Measurements from ENCODE around the gene SLCO1A2.
"Not testable (repeated sequence)": the region's sequence is repeated elsewhere in the genome, so short reads cannot be mapped to it uniquely, and the experiment has no call there.

The SLCO1A2 gene

DNA sequence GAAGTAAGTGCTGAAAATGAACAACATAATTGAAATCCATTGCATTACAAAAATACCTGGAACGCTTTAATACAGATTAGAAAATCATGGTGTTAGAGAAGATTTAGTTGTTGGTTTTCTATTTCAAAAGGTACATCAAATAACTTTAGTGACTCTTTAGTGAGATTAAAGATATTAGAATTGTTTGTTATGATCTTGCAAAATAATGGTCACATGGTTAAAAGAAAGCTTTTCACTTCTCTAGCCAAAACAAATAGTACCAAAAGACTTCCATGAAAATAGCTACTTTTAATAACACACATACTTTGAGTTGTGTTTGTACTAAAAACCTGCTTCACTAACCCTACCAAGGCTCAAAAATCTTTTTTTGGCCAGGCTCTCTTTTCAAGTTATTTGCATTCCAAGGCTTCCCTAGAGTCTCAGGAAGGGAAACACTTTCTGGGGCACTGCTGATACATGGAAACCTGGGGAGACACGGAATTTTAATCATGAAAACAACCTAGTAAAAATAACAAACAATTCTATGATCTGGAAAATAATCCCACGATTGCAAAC is at the start of gene SLCO1A2:
Gene SLCO1A2 (minus strand): TSS at position 147 of the 555 bp plus-strand sequence. CDS start 270 bp downstream, outside the sequence.
- DNase-seq (ENCODE audit: low spot score), result no peak

DNA sequence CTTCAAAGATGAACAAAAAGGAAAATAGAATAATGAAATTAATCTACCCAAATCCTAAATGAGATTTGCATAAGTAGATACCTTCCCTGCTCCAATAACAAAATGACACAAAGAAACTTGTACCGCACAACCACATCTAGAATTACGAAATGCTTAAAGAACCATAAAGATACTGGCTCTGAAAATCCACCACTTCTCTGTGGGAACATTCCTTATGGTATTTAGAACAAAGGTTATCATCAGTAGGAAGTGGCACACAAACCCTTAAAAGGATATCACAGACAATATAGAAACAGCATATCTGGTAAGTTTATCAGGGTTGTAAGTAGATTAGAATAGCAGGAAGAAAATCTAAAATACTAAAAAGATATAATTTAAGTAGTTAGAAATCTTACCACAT is 49.5 kb upstream of the SLCO1A2 start:
- no peak for DNase-seq (ENCODE audit: low spot score)

- not testable (repeated sequence) for DNase-seq (ENCODE audit: low spot score)
Measured at GRCh38 chr12:21381320-21381719, 46.6 kb upstream of the SLCO1A2 start.

- no peak for DNase-seq (ENCODE audit: low spot score)
Measured at GRCh38 chr12:21379218-21379617, 44.5 kb upstream of the SLCO1A2 start.

DNA sequence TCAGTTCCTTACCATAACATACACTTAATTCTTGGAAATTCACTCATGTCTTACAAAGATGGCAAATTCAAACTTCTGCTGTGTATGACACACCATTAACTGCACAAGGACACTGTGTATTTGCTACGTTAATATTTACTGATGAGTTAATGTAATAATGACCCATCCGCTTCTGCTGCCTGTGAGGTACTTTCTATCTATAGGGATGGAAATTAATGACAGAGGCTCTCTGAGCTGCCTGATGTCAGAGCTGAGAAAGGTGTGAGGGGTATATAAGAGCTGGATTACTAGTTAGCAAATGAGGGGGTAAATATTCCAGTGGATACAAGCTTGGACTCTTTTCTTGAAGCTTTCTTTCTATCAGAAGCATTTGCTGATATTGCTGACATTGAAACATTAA is 37.9 kb upstream of the SLCO1A2 start, which contains the start of gene IAPP:
Gene IAPP (plus strand): TSS at position 301 of the 400 bp plus-strand sequence. CDS start 450 bp downstream, outside the sequence.
- no peak for DNase-seq (ENCODE audit: low spot score)

DNA sequence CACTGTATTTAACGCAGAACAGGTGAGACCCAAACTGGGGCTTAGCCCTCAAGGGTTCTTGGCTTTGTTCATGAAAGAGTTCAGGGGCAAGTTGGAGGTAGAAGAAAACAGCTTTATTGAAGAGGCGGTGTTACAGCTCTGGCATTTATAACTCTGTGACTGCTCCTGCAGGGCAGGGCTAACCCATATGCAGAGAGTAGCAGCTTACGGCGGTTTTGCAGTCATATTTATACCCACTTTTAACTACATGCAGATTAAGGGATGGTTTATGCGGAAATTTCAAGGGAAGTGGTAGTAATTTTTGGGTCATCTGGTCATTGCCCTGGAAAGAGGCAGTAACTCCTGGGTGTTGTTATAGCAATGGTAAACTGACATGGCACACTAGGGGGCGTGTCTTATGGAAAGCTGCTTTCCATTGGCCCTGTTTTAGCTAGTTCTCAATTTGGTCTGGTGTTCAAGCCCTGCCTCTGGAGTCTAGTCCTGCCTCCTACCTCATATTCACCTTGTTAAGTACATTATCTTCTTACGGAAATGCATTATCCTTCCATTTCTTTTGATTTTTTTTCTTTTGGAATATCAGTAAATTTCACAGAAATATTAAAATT is 36.2 kb upstream of the SLCO1A2 start:
- DNase-seq (ENCODE audit: low spot score), result no peak

DNA sequence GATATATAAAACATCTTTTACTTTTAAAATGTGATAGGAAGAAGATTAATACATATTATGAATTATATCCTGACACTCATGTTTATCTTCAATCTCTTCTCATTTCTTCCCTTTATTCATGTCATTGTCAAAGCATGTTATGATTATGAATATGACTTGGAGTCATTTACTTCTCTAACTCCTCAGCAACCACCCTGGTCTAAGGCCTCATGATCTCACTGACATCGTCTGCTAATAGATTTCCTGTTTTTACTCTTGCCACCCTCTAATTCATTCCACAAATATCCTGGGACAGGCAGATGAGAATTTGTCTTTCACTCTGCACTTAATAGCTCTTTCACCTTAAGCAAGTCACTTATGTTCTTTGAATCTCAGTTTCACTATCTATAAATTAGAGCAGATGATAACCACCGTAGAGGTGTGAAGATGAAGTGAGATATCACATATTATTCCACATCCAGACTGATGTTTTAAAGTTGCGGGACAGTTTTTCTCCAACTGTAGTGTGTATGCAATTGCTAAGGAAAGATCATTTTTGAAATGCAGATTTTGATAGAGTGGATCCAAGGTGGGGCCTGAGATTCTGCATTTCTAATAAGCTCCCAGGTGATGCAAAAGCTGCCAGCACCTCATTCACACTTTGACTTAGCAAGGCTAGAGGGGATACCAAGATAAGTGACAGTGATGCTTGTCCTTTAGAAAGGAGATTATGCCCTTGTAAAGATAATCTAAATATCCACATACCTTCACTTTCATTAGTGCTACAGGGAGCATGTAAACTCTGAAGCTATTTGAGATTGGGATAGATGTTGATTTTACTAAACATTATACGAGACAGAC is 34.6 kb upstream of the SLCO1A2 start:
- no peak for DNase-seq (ENCODE audit: low spot score)

DNA sequence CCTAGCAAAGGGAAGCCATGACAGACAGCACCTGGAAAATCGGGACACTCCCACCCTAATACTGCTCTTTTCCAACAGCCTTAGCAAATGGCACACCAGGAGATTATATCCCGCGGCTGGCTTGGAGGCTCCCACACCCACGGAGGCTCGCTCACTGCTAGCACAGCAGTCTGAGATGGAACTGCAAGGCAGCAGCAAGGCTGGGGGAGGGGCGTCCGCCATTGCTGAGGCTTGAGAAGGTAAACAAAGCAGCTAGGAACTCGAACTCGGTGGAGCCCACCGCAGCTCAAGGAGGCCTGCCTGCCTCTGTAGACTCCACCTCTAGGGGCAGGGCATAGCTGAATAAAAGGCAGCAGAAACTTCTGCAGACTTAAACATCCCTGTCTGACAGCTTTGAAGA is 25.9 kb upstream of the SLCO1A2 start:
- not testable (repeated sequence) for DNase-seq (ENCODE audit: low spot score)

GRCh38 chr12:21354641-21355040 is 19.9 kb upstream of the SLCO1A2 start:
- DNase-seq (ENCODE audit: low spot score), result no peak

- DNase-seq (ENCODE audit: low spot score), result no peak
Measured at GRCh38 chr12:21353948-21354347, 19.2 kb upstream of the SLCO1A2 start.

- DNase-seq (ENCODE audit: low spot score), result no peak
Measured at GRCh38 chr12:21353487-21353886, 18.8 kb upstream of the SLCO1A2 start.

- no peak for DNase-seq (ENCODE audit: low spot score)
Measured at GRCh38 chr12:21350975-21351374, 16.3 kb upstream of the SLCO1A2 start.

DNA sequence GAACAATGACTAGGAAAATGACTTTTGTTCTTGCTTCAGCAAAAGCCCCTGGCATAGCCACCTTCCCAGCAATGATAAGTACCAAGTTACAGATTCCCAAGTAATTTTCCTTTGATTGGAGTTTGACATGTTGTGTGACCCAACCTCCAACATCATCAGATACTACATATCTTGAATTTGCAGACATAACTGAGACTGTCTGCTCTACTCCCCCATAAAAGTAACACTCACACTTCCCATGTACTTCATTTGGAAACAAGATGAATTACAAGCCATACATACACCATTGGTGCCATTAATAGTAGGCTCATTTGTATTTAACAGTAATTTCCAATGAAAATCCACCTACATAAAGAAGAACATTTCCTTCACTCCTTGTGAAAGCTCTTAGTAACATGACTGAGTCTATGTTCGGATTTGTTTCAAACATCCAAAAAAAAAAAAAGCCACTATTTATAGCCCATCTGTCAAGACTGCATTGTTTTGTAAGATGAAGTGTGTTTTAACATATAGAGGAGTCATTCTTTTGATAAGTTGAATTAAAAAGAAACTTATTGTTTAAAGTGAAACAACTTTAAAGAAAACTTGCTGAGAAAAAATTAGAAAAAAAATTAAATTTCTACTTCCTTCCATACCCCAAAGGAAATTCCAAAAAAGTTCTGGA is 12.0 kb upstream of the SLCO1A2 start:
- no peak for DNase-seq (ENCODE audit: low spot score)

DNA sequence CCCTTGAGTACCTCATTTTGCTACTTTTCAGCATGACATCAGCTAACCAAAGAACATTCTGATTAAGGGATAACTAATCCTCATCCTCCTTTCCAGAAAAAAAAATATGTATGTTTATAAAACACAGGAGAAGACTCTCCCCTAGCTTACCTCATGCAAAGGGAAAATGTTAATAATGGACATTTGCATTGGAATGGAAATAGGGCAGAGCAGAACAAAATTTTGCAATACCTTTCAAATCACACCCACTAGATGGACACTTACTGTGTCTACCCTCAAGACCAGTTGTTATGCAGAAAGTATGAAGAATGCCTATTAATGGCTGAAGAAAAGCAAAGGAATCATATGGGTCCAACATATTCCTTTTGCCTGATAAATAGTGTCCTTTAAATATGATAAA is 8.9 kb upstream of the SLCO1A2 start:
- DNase-seq (ENCODE audit: low spot score), result no peak

GRCh38 chr12:21341769-21342168 is 7.1 kb upstream of the SLCO1A2 start:
- DNase-seq (ENCODE audit: low spot score), result no peak

DNA sequence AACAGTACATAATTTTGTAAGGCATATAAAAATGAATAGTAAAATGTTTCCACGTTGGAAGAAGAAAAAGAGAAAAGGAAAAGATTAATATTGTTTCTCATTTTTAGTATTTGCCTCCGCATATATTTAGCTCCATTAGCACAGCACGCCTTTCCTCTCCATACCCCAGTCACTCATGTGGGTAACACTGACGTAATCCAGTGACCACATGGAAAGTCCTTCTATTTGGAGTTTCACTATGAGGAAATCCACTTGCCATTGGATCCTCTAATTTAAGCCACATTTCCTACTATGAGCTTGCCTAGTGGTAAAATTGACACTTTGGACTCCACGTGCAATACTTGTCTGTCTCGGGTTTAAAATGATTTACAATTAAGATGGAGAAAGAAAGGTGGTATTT is 5.7 kb upstream of the SLCO1A2 start:
- no peak for DNase-seq (ENCODE audit: low spot score)

DNA sequence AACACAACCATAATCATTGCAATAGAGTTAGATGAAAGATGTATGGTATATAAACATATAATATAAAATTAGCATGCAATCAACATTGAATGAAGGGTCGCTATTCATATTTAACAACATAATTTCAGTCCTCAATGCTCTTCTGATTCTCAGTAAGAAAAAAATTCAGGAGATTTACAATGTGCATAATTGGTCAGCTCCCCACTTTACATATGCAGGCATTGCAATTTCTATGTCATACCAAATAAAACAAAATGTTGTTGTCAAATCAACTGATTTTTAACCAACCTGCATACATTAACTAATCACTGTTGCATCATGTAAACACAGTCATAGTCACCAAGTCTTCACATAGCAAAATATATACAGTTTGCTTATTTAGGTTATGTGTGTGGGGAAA is 5.2 kb upstream of the SLCO1A2 start:
- no peak for DNase-seq (ENCODE audit: low spot score)

- DNase-seq (ENCODE audit: low spot score), result no peak
Measured at GRCh38 chr12:21337959-21338744, 3.4 kb upstream of the SLCO1A2 start.

DNA sequence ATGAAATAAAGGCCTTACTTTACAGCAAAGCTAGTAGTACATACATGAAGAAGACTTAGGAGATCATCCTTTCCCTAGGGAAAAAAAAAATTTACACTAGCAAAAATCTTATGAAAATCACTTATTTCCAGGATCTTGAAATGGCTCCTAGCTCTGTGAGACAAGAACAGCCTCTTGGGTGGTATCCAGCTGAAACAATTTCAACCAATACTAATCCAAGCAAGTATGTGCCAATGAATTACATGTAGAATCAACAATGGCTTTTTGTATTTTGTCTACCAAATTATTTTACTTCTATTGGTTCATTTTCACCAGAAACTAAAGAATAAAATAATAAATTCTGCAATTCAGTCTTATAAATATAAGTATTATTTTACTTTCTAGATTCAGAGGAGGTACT is 2.7 kb upstream of the SLCO1A2 start:
- DNase-seq (ENCODE audit: low spot score), result no peak

GRCh38 chr12:21336656-21337055 is 1.9 kb upstream of the SLCO1A2 start:
- DNase-seq (ENCODE audit: low spot score), result no peak

GRCh38 chr12:21330682-21331253 is 3.9 kb downstream of the SLCO1A2 start:
- no peak for DNase-seq (ENCODE audit: low spot score)

Data from CD4-positive, alpha-beta T cell treated with Interleukin-2 at 100 ng/mL for 4 hours (primary cell).